B cell (primary cell): ENCODE results near the gene NPAS1. TPM values are rescaled to one million over a fixed set of nuclear protein-coding genes. Genes with fewer than 3 reads are reported as not detected.

Source experiments
- ATAC-seq: fragments of 200-7000 bp; cut with Tn5 transposase; one replicate; pipeline ENCODE4 v1.10.0; 2021; ENCODE audit warnings: low read depth, mild to moderate bottlenecking, moderate number of reproducible peaks, moderate library complexity
- CTCF ChIA-PET: fragments of 350-600 bp; sonication (Branson Sonifier 250); formaldehyde crosslinking; loops from one replicate; lab custom pipeline; 2021; ENCODE audit warnings: antibody characterized with exemption, inconsistent platforms; lab: Charles Lee
- POLR2A ChIA-PET: fragments of 350-600 bp; sonication (Branson Sonifier 250); formaldehyde crosslinking; loops from one replicate; lab custom pipeline; 2021; ENCODE audit warnings: antibody characterized with exemption; lab: Charles Lee
- DNase-seq: peaks from one replicate; pipeline ENCODE4 v3.0.0; 2013
- H2AFZ ChIP-seq: 2 replicates; pipeline ENCODE4 v1.6.1; 2012; ENCODE audit warnings: mild to moderate bottlenecking, low read depth, low read length; ENCODE audit not compliant: insufficient read depth, poor library complexity, severe bottlenecking
- H3K27ac ChIP-seq, 2 donors: 1 replicate in 1 of 2; 2 replicates in 1 of 2; pipeline ENCODE4 v1.5.1; 2012 to 2013; ENCODE audit warnings: low read length in 2 of 2, mild to moderate bottlenecking in 2 of 2, moderate library complexity in 1 of 2
- H3K27me3 ChIP-seq, 4 experiments: fragments of 200-600 bp in 1 of 4; sonication (generic) in 1 of 4; replicated peaks in 1 of 4; 1 replicate in 2 of 4; 2 replicates in 2 of 4; pipeline versions ENCODE4 v1.6.1 to v1.7.0; 2013 to 2016; ENCODE audit warnings: low read length in 3 of 4, mild to moderate bottlenecking in 2 of 4, mixed read lengths in 1 of 4, moderate library complexity in 1 of 4; ENCODE audit not compliant: insufficient read depth in 4 of 4, control insufficient read depth in 3 of 4; ENCODE audit errors: control extremely low read depth in 1 of 4
- H3K36me3 ChIP-seq, 2 experiments: replicated peaks in 1 of 2; 1 replicate in 1 of 2; 2 replicates in 1 of 2; pipeline versions ENCODE4 v1.6.1 to v1.7.1; 2013; ENCODE audit warnings: low read length in 1 of 2; ENCODE audit not compliant: insufficient read depth in 2 of 2, control insufficient read depth in 1 of 2; ENCODE audit errors: control extremely low read depth in 1 of 2, extremely low read depth in 1 of 2
- H3K4me1 ChIP-seq, 2 donors: fragments of 200-600 bp in 1 of 2; sonication (generic) in 1 of 2; 1 replicate in 1 of 2; 2 replicates in 1 of 2; pipeline versions ENCODE4 v1.5.1 to v1.6.1; 2013 to 2017; ENCODE audit warnings: low read length in 2 of 2; ENCODE audit not compliant: control insufficient read depth in 2 of 2, insufficient read depth in 2 of 2
- H3K4me2 ChIP-seq: replicated peaks from 2 replicates; pipeline ENCODE3; 2012; ENCODE audit warnings: mild to moderate bottlenecking, low read depth, low read length; ENCODE audit not compliant: poor library complexity, severe bottlenecking
- H3K4me3 ChIP-seq, 5 experiments: fragments of 200-600 bp in 1 of 5; sonication (generic) in 1 of 5; 1 replicate in 3 of 5; 2 replicates in 2 of 5; pipeline versions ENCODE4 v1.5.1 to v1.7.0; 2011 to 2016; ENCODE audit warnings: low read length in 4 of 5, mild to moderate bottlenecking in 4 of 5, low read depth in 2 of 5, control low read depth in 1 of 5, moderate library complexity in 1 of 5; ENCODE audit not compliant: insufficient read depth in 1 of 5; ENCODE audit errors: control extremely low read depth in 1 of 5, extremely low read depth in 1 of 5
- H3K79me2 ChIP-seq: fragments of 200-600 bp; sonication (generic); one replicate; pipeline ENCODE4 v1.6.0; 2016; ENCODE audit warnings: low read length; ENCODE audit not compliant: control insufficient read depth, insufficient read depth
- H3K9ac ChIP-seq: fragments of 200-600 bp; sonication (generic); 2 replicates; pipeline ENCODE4 v1.6.1; 2017; ENCODE audit warnings: mild to moderate bottlenecking, low read length, moderate library complexity
- H3K9me3 ChIP-seq, 3 donors: one replicate each; pipeline versions ENCODE4 v1.6.1 to v1.7.1; 2013; ENCODE audit warnings: low read length in 2 of 3; ENCODE audit not compliant: control insufficient read depth in 2 of 3, insufficient read depth in 1 of 3; ENCODE audit errors: control extremely low read depth in 1 of 3
- H4K20me1 ChIP-seq: 2 replicates; pipeline ENCODE4 v1.6.0; 2012; ENCODE audit warnings: mild to moderate bottlenecking, low read length; ENCODE audit not compliant: insufficient read depth, control insufficient read depth, poor library complexity, severe bottlenecking
- H3K27ac Mint-ChIP-seq: one replicate; pipeline ENCODE4 v1.8.0; 2021; ENCODE audit warnings: mixed read lengths
- H3K27me3 Mint-ChIP-seq: one replicate; pipeline ENCODE4 v1.8.0; 2021; ENCODE audit warnings: mixed read lengths
- H3K4me1 Mint-ChIP-seq: one replicate; pipeline ENCODE4 v1.8.0; 2021; ENCODE audit warnings: mixed read lengths
- H3K4me3 Mint-ChIP-seq: one replicate; pipeline ENCODE4 v1.8.0; 2021; ENCODE audit warnings: mixed read lengths
- H3K9me3 Mint-ChIP-seq: one replicate; pipeline ENCODE4 v1.8.0; 2022; ENCODE audit warnings: mixed read lengths; ENCODE audit not compliant: insufficient read depth
- EZH2 ChIP-seq: IDR thresholded peaks from 2 replicates; pipeline ENCODE4 v1.6.1; 2012; ENCODE audit warnings: borderline replicate concordance, low read depth, mild to moderate bottlenecking, moderate library complexity, low read length; ENCODE audit not compliant: insufficient read depth, poor library complexity, severe bottlenecking
- WGBS: methylation state at CpG from one replicate; pipeline ENCODE4 v1.1.5; 2013; ENCODE audit warnings: missing lambda C conversion rate; ENCODE audit not compliant: insufficient coverage; 5-methylcytosine and 5-hydroxymethylcytosine counted together
- intact Hi-C: fragments of 100-400 bp; cut with micrococcal nuclease; formaldehyde crosslinking; loops from one replicate; pipeline ENCODE4 v1.10.0; 2022
- polyA plus RNA-seq: library from polyadenylated mRNA; depleted of rRNA; stranded (reverse); fragments of >200 nt; gene quantifications from 2 replicates; pipeline ENCODE4 v1.2.3, GENCODE V29; 2012
- total RNA-seq, 2 donors: library from RNA; stranded (reverse); fragments of 120-200 nt in 1 of 2; gene quantifications; 1 replicate in 1 of 2; 2 replicates in 1 of 2; pipeline versions ENCODE4 v1.2.3 to v1.2.4, GENCODE V29; 2013 to 2022
- TF ChIP-seq, protein P1 (sequence below): fragments of 200-600 bp; IDR thresholded peaks from one replicate; pipeline ENCODE4 v1.8.0; 2022; ENCODE audit warnings: antibody characterized with exemption, mild to moderate bottlenecking

NPAS1 gene
- total and polyA plus RNA-seq, 2 donors (not counting 1 experiment from before 2014, with no cell fraction given) = 1.1 to 1.7 TPM

GRCh38 chr19:46994141-46994686, 25.4 kb upstream of the NPAS1 start:
- no peaks in the 10 kb centered on the region for H3K27me3 Mint-ChIP-seq
- Histone ChIP-seq H3K79me2 (no peaks in the 10 kb centered on the region), H3K4me1 (peaks cover 6 to 8% of the 10 kb centered on the region in 2 donors), H3K9ac (no peak overlapping the region), H4K20me1 (no peaks in the 10 kb centered on the region), H3K4me3 (no peak overlapping the region), H3K27me3 (no peaks in the 10 kb centered on the region), H3K4me2 (no peak overlapping the region), H3K9me3 (no peaks in the 10 kb centered on the region), H2AFZ (no peak overlapping the region), H3K36me3 (peaks cover 0 to 57% of the 10 kb centered on the region in 2 experiments), H3K27ac (no peak overlapping the region)
- ChIA-PET CTCF (interaction anchor here (1.0 kb wide), 1 partner anchor 154 kb away, joined by 4 read pairs; no protein-coding TSS in a partner anchor), POLR2A (no interaction called here)
- intact Hi-C loops = no loop called here
- ATAC-seq (no peak), DNase-seq (no peak)
- H3K4me3 Mint-ChIP-seq = no peak overlapping the region
- H3K27ac Mint-ChIP-seq = no peak overlapping the region
- no peak for TF ChIP-seq EZH2
- TF ChIP-seq, protein P1, sequence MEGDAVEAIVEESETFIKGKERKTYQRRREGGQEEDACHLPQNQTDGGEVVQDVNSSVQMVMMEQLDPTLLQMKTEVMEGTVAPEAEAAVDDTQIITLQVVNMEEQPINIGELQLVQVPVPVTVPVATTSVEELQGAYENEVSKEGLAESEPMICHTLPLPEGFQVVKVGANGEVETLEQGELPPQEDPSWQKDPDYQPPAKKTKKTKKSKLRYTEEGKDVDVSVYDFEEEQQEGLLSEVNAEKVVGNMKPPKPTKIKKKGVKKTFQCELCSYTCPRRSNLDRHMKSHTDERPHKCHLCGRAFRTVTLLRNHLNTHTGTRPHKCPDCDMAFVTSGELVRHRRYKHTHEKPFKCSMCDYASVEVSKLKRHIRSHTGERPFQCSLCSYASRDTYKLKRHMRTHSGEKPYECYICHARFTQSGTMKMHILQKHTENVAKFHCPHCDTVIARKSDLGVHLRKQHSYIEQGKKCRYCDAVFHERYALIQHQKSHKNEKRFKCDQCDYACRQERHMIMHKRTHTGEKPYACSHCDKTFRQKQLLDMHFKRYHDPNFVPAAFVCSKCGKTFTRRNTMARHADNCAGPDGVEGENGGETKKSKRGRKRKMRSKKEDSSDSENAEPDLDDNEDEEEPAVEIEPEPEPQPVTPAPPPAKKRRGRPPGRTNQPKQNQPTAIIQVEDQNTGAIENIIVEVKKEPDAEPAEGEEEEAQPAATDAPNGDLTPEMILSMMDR = no peak
- WGBS = 99% methylated on average over 16 of the region's 17 CpGs
- peaks cover 10% of the 10 kb centered on the region for H3K4me1 Mint-ChIP-seq
- H3K9me3 Mint-ChIP-seq = no peaks in the 10 kb centered on the region

- H3K79me2 ChIP-seq = no peaks in the 10 kb centered on the region
- H3K9ac ChIP-seq = no peak overlapping the region
- Mint-ChIP-seq H3K27ac (no peak overlapping the region), H3K9me3 (no peaks in the 10 kb centered on the region), H3K4me1 (peaks cover 10% of the 10 kb centered on the region), H3K27me3 (no peaks in the 10 kb centered on the region), H3K4me3 (no peak overlapping the region)
- TF ChIP-seq, protein P1 = no peak
- no peak for TF ChIP-seq EZH2
- ATAC-seq (no peak), DNase-seq (no peak)
- no peak overlapping the region for H2AFZ ChIP-seq
- peaks cover 6 to 8% of the 10 kb centered on the region in 2 donors for H3K4me1 ChIP-seq
- H3K36me3 ChIP-seq = peaks cover 0 to 59% of the 10 kb centered on the region in 2 experiments
- no peaks in the 10 kb centered on the region for H3K9me3 ChIP-seq
- ChIA-PET CTCF (interaction anchor here (0.7 kb wide), 1 partner anchor 137 kb away, joined by 3 read pairs; no protein-coding TSS in a partner anchor), POLR2A (no interaction called here)
- H3K4me3 ChIP-seq = no peak overlapping the region
- H3K27ac ChIP-seq = no peak overlapping the region
- WGBS = 99% methylated on average over 7 of the region's 7 CpGs
- H3K4me2 ChIP-seq = no peak overlapping the region
- no peaks in the 10 kb centered on the region for H4K20me1 ChIP-seq
- H3K27me3 ChIP-seq = no peaks in the 10 kb centered on the region
- intact Hi-C loops = no loop called here
These were observed 24.1 kb upstream of the NPAS1 start for GRCh38 chr19:46995492-46995891.
